A549 treated with Mapracorat at 1 μM for 4 hours (cell line): ENCODE data around the gene RGMA. TPM values are rescaled to one million over a fixed set of nuclear protein-coding genes. Genes with fewer than 3 reads are reported as not detected.

ENCODE experiments used
- total RNA-seq: library from RNA; stranded (reverse); fragments of 200-300 nt; extraction: Qiagen RNA extraction; gene quantifications from 5 replicates; pipeline ENCODE4 v1.2.3, GENCODE V29; 2022

RGMA gene
- 0.10 to 0.56 TPM (median 0.22 TPM) in 5 replicates for total RNA-seq

DNA sequence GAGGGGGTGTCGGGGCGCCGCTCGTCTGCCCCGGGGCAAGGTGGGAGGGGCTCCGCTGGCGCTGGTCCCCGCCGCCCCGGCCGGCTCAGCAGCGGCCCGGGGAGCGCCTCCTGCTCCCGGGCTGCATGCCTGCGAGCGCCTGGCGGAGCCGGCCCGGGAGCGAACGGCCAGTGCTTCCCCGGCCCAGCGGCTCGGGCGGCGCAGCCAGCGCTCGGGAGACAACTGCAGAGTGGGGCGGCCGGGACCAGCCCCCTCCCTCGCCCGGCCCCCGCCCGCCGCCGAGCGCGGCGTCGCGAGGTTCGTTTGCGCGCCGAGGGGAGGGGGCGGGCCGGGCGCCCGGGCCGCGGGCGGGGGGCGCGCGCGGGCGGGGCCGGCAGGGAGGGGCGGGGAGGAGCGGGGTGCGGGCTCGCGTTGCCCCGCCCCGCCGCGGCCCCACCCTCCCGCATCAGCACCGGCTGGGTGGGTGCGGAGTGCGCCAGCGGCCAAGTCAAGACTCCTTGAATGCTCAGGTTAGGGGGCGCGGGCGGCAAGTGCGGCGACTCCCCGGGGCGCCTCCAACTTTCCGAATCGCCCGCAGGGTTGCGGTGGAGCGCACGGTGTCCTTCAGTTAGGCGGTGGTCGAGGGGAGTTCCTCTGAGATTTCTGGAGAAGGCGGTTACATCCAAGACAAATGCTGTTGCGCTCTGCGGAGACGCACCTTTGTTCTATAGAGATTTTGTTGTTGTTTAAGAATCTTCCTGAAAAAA is at the start of gene RGMA:
Gene RGMA, minus strand, starts transcription at position 231 of the 746 bp plus-strand sequence. CDS start 279 bp downstream, outside the sequence.

Other genes with a start within 250 kb of the RGMA start
- gene CHD2, start 188.9 kb downstream of the RGMA start, total RNA-seq, result 23.7 to 31.8 TPM (median 28.5 TPM) in 5 replicates